Suprapubic skin (tissue), 4 donors: ENCODE measurements around the gene AHNAK. TPM values are rescaled to one million over a fixed set of nuclear protein-coding genes. Genes with fewer than 3 reads are reported as not detected.

Experiments
- DNase-seq, 2 donors: peaks; one replicate each; pipeline ENCODE4 v3.0.0-alpha.2; 2019; ENCODE audit warnings: low spot score in 2 of 2
- H3K27ac ChIP-seq: fragments of 200-600 bp; sonication (generic); one replicate; pipeline ENCODE4 v1.5.1; 2019
- H3K27me3 ChIP-seq: fragments of 200-600 bp; sonication (generic); one replicate; pipeline ENCODE4 v1.5.1; 2019
- H3K36me3 ChIP-seq: fragments of 200-600 bp; sonication (generic); one replicate; pipeline ENCODE4 v1.5.1; 2019
- H3K4me1 ChIP-seq: fragments of 200-600 bp; sonication (generic); one replicate; pipeline ENCODE4 v1.5.1; 2019
- H3K4me3 ChIP-seq: fragments of 200-600 bp; sonication (generic); one replicate; pipeline ENCODE4 v1.5.1; 2019; ENCODE audit warnings: mild to moderate bottlenecking
- H3K9me3 ChIP-seq: fragments of 200-600 bp; sonication (generic); one replicate; pipeline ENCODE4 v1.5.1; 2019
- EP300 ChIP-seq: sonication (generic); formaldehyde crosslinking; IDR thresholded peaks from one replicate; pipeline ENCODE4 v1.6.1; 2017; ENCODE audit warnings: antibody characterized with exemption
- POLR2A ChIP-seq, 2 donors: fragments of 450-650 bp; IDR thresholded peaks; one replicate each; pipeline ENCODE4 v1.6.1; 2017; ENCODE audit warnings: antibody characterized with exemption in 2 of 2, mild to moderate bottlenecking in 2 of 2, moderate library complexity in 2 of 2
- POLR2AphosphoS5 ChIP-seq, 3 donors: sonication (generic); formaldehyde crosslinking; IDR thresholded peaks; one replicate each; pipeline ENCODE4 v1.6.1; 2017; ENCODE audit warnings: antibody characterized with exemption in 3 of 3
- WGBS: methylation state at CpG from one replicate; pipeline ENCODE4 v1.1.5; 2018; 5-methylcytosine and 5-hydroxymethylcytosine counted together
- total RNA-seq, 4 donors: library from RNA; depleted of rRNA; stranded (reverse); fragments of >200 nt; gene quantifications; one replicate each; pipeline ENCODE4 v1.1.0, GENCODE V29; 2016
- TF ChIP-seq, protein P1 (sequence below), 2 donors: fragments of 200-600 bp in 1 of 2; fragments of 450-650 bp in 1 of 2; sonication (generic) in 1 of 2; IDR thresholded peaks; one replicate each; pipeline ENCODE4 v1.5.1; 2016 to 2019; ENCODE audit warnings: antibody characterized with exemption in 2 of 2, mild to moderate bottlenecking in 1 of 2, moderate library complexity in 1 of 2

Gene AHNAK
- total RNA-seq, 4 donors from 2014 or later, result 1,174 to 1,475 (median 1,322) TPM

DNA sequence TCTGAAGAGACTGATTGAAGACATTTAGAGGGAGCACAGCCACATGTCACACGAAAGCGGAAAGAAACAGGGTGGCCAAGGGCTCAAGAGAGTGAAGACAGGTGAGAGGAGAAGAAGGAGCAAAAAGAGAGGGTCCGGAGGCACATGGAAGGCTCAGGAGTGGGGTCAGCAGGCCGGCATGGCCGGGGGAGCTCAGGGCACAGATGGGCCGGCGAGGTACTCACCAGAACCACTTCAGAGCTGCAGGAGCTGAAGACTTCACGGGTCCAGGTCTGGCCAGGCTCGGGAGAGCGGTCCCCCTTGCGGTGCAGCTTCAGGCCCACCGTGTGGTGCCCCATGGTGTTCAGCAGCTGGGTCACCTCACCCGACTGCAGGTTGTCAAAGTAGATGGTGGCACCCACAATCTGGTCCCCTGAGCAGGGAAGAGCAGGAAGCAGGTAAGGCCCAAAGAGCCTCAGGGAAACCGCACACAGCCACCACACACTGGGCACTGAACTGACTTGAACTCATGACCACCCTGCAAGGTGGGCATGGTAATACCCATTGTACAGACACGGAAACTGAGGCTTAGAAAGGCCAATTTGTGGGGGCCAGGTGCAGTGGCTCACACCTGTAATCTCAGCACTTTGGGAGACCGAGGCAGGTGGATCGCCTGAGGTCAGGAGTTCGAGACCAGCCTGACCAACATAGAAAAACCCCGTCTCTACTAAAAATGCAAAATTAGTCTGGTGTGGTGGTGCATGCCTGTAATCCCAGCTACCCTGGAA is 11.6 kb downstream of the AHNAK start:
- Histone ChIP-seq H3K4me1 (peaks cover 50% of the 10 kb centered on the region), H3K9me3 (no peaks in the 10 kb centered on the region), H3K27ac (no peak overlapping the region), H3K36me3 (peaks cover 73% of the 10 kb centered on the region), H3K4me3 (no peak overlapping the region), H3K27me3 (no peaks in the 10 kb centered on the region)
- WGBS, result 89% methylated on average over 19 of the region's 19 CpGs
- DNase-seq, result no peak
- TF ChIP-seq EP300, result no peak
- TF ChIP-seq, protein P1, sequence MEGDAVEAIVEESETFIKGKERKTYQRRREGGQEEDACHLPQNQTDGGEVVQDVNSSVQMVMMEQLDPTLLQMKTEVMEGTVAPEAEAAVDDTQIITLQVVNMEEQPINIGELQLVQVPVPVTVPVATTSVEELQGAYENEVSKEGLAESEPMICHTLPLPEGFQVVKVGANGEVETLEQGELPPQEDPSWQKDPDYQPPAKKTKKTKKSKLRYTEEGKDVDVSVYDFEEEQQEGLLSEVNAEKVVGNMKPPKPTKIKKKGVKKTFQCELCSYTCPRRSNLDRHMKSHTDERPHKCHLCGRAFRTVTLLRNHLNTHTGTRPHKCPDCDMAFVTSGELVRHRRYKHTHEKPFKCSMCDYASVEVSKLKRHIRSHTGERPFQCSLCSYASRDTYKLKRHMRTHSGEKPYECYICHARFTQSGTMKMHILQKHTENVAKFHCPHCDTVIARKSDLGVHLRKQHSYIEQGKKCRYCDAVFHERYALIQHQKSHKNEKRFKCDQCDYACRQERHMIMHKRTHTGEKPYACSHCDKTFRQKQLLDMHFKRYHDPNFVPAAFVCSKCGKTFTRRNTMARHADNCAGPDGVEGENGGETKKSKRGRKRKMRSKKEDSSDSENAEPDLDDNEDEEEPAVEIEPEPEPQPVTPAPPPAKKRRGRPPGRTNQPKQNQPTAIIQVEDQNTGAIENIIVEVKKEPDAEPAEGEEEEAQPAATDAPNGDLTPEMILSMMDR (IDR thresholded peaks at IDR 0.05), result no peak
- no peak for TF ChIP-seq POLR2A (IDR thresholded peaks at IDR 0.05)
- TF ChIP-seq POLR2AphosphoS5 (IDR thresholded peaks at IDR 0.05), result no peak

DNA sequence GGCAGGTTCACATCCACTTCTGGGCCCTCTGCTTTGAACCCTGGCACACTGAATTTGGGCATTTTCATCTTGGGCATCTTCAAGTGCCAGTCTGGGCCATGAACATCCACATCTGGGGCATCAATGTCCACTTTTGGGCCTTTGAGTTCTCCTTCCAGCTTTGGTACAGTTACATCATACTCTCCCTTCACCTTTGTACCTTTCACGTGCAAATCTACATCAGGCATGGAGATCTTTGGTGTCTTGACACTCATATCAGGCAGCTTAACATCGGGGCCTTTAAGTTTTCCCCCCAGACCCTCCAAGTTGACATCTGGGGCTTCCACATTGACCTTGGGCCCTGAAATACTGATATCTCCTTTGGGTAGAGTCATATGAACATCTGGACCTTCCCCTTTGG is 14.5 kb downstream of the AHNAK start:
- DNase-seq, result no peak
- TF ChIP-seq POLR2AphosphoS5 (IDR thresholded peaks at IDR 0.05) (no peak), POLR2A (IDR thresholded peaks at IDR 0.05) (no peak), EP300 (no peak)
- TF ChIP-seq, protein P1 (IDR thresholded peaks at IDR 0.05), result no peak
- Histone ChIP-seq H3K27me3 (no peaks in the 10 kb centered on the region), H3K4me1 (peaks cover 28% of the 10 kb centered on the region), H3K27ac (no peak overlapping the region), H3K4me3 (no peak overlapping the region), H3K9me3 (no peaks in the 10 kb centered on the region), H3K36me3 (peaks cover 97% of the 10 kb centered on the region)
- WGBS, result 90% methylated on average over 2 of the region's 2 CpGs

DNA sequence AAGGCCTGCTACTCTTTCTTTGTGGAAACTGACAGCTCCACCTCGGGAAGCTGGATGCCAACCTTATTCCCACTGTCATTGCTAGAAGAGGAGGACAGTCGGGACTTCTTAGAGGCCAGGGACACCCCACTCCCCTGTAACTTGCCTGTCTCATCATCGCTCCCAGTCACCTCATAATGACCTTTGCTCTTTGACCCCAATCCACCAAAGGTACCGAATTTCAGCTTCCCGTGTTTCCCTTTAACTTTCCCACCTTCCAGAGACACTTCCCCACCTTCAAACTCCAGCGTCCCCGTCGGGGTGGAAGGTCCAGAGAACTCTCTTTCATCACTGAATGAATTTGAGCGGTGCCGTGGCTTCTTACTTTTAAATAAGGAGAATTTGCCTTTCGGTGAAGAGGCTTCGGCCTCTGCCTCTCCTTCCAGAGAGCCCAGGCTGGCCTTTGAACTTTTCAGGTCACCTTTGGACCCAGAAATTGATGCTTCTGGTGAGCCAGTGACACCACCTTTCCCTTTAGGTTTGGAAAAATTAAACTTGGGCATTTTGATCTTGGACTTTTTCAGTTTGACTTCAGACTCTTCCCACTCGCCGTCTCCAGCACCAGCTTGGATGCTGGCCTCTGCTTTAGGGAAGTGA is 29.8 kb downstream of the AHNAK start:
- WGBS, result 81% methylated on average over 14 of the region's 14 CpGs
- H3K27ac ChIP-seq, result no peak overlapping the region
- no peaks in the 10 kb centered on the region for H3K27me3 ChIP-seq
- no peaks in the 10 kb centered on the region for H3K9me3 ChIP-seq
- peaks cover 14% of the 10 kb centered on the region for H3K4me1 ChIP-seq
- no peak for DNase-seq
- peaks cover 66% of the 10 kb centered on the region for H3K36me3 ChIP-seq
- TF ChIP-seq EP300 (no peak), POLR2AphosphoS5 (IDR thresholded peaks at IDR 0.05) (no peak), POLR2A (IDR thresholded peaks at IDR 0.05) (no peak)
- TF ChIP-seq, protein P1 (IDR thresholded peaks at IDR 0.05), result no peak
- H3K4me3 ChIP-seq, result no peak overlapping the region

DNA sequence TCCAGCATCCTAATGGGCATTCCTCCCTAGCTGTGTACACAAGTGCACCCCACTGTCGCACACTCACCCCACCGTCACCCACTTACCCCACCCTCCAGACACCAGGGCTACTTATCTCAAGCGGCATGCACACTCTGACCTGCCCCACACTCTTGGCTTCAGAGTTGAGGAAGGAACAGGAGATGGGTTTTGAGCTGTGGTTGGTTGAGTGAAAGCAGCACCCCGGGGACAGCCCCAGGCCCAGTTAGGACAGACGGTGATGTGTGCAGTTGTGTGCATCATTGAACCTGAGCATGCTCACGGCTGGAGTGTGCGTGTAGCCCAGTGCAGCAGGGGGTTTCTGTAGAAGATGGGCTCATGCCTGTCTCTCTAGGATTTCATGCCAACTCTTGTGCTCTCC is 32.5 kb downstream of the AHNAK start:
- Histone ChIP-seq H3K9me3 (no peaks in the 10 kb centered on the region), H3K4me3 (no peak overlapping the region), H3K27ac (no peak overlapping the region), H3K4me1 (peaks cover 25% of the 10 kb centered on the region), H3K36me3 (peaks cover 39% of the 10 kb centered on the region), H3K27me3 (no peaks in the 10 kb centered on the region)
- 82% methylated on average over 7 of the region's 7 CpGs for WGBS
- no peak for DNase-seq
- TF ChIP-seq, protein P1 (IDR thresholded peaks at IDR 0.05), result no peak
- no peak for TF ChIP-seq EP300
- TF ChIP-seq POLR2A (IDR thresholded peaks at IDR 0.05), result no peak
- TF ChIP-seq POLR2AphosphoS5 (IDR thresholded peaks at IDR 0.05), result no peak

DNA sequence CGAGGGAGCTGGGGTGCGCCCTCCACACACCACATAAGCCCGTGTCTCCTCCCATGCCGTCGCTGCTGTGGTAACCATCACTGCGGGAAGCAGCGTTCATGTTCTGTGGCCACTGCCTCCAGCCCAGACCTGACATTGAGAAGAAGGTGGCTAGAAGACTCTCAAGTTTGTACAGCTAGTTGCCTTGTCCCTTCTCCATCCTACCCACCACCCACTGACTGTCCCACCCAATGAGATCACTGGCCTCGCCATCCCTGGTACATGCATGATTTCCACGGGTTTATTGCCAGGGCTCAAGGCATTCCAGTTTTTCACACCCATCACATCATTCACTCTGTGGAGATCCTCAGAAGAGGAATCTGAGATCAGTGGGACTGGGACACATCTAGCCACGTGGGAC is 33.0 kb downstream of the AHNAK start:
- H3K27me3 ChIP-seq, result no peaks in the 10 kb centered on the region
- H3K4me1 ChIP-seq, result peaks cover 30% of the 10 kb centered on the region
- no peaks in the 10 kb centered on the region for H3K9me3 ChIP-seq
- H3K4me3 ChIP-seq, result no peak overlapping the region
- H3K36me3 ChIP-seq, result peaks cover 34% of the 10 kb centered on the region
- no peak overlapping the region for H3K27ac ChIP-seq
- 73% methylated on average over 10 of the region's 10 CpGs for WGBS
- TF ChIP-seq EP300, result no peak
- TF ChIP-seq, protein P1 (IDR thresholded peaks at IDR 0.05), result no peak
- no peak for TF ChIP-seq POLR2A (IDR thresholded peaks at IDR 0.05)
- TF ChIP-seq POLR2AphosphoS5 (IDR thresholded peaks at IDR 0.05), result no peak
- no peak for DNase-seq
